Neural cell (in vitro differentiated cells): ENCODE results near the gene TMED8. TPM values are rescaled to one million over a fixed set of nuclear protein-coding genes. Genes with fewer than 3 reads are reported as not detected.
A peak's percentile ranks its signal among the peaks of the same experiment; 100 is the strongest.

Experiments
- H2AFZ ChIP-seq: fragments of 200-600, 300-800 bp; sonication (generic), shearing (Covaris generic); 2 replicates; pipeline ENCODE4 v1.6.0; 2014; ENCODE audit warnings: low read depth, mild to moderate bottlenecking, antibody characterized with exemption, low read length, moderate library complexity
- H3F3A ChIP-seq: fragments of 200-600 bp; shearing (Covaris generic); 2 replicates; pipeline ENCODE4 v1.6.1; 2016; ENCODE audit warnings: mild to moderate bottlenecking, moderate library complexity, mixed read lengths, antibody characterized with exemption, low read length; ENCODE audit not compliant: insufficient read depth, poor library complexity, severe bottlenecking
- H3K27ac ChIP-seq: fragments of 200-600, 300-800 bp; sonication (generic), shearing (Covaris generic); 2 replicates; pipeline ENCODE4 v1.5.1; 2014; ENCODE audit warnings: mild to moderate bottlenecking, low read length, moderate library complexity
- H3K27me3 ChIP-seq: fragments of 300-800, 200-600 bp; sonication (generic), shearing (Covaris generic); 2 replicates; pipeline ENCODE4 v1.6.0; 2014; ENCODE audit warnings: mild to moderate bottlenecking, low read depth, low read length, moderate library complexity; ENCODE audit not compliant: insufficient read depth
- H3K36me3 ChIP-seq: fragments of 300-800, 200-600 bp; sonication (generic), shearing (Covaris generic); 2 replicates; pipeline ENCODE4 v1.5.1; 2014; ENCODE audit warnings: mild to moderate bottlenecking, antibody characterized with exemption, low read length, moderate library complexity; ENCODE audit not compliant: insufficient read depth
- H3K4me2 ChIP-seq: fragments of 300-800, 200-600 bp; sonication (generic), shearing (Covaris generic); 2 replicates; pipeline ENCODE4 v1.6.0; 2014; ENCODE audit warnings: mild to moderate bottlenecking, low read length
- H3K4me3 ChIP-seq: fragments of 300-800, 200-600 bp; sonication (generic), shearing (Covaris generic); 2 replicates; pipeline ENCODE4 v1.5.1; 2014; ENCODE audit warnings: mild to moderate bottlenecking, low read length, moderate library complexity
- H3K79me2 ChIP-seq: fragments of 200-600 bp; shearing (Covaris generic); replicated peaks from 2 replicates; pipeline ENCODE4 v1.6.0; 2014; ENCODE audit warnings: mild to moderate bottlenecking, low read length, moderate library complexity; ENCODE audit not compliant: insufficient read depth
- H3K9ac ChIP-seq: fragments of 300-800, 200-600 bp; sonication (generic), shearing (Covaris generic); 2 replicates; pipeline ENCODE4 v1.6.1; 2016; ENCODE audit warnings: mild to moderate bottlenecking, low read length, mixed read lengths
- H3K9me2 ChIP-seq: fragments of 200-600 bp; shearing (Covaris generic); 2 replicates; pipeline ENCODE4 v1.6.1; 2016; ENCODE audit warnings: mild to moderate bottlenecking, low read length, mixed read lengths; ENCODE audit not compliant: insufficient read depth
- H3K9me3 ChIP-seq: fragments of 200-600, 300-800 bp; sonication (generic), shearing (Covaris generic); 2 replicates; pipeline ENCODE4 v1.6.1; 2016; ENCODE audit warnings: mild to moderate bottlenecking, mixed run types, low read length, moderate library complexity, mixed read lengths
- H4K20me1 ChIP-seq: fragments of 200-600 bp; shearing (Covaris generic); 2 replicates; pipeline ENCODE4 v1.6.1; 2016; ENCODE audit warnings: mild to moderate bottlenecking, mixed run types; ENCODE audit not compliant: insufficient read depth
- CTCF ChIP-seq: fragments of 450-650 bp; IDR thresholded peaks from 2 replicates; pipeline ENCODE4 v1.5.1; 2014; ENCODE audit warnings: antibody characterized with exemption, mild to moderate bottlenecking, moderate library complexity; ENCODE audit not compliant: poor library complexity, severe bottlenecking
- EP300 ChIP-seq: fragments of 450-650 bp; conservative IDR thresholded peaks from 2 replicates; pipeline ENCODE4 v1.6.1; 2014; ENCODE audit warnings: antibody characterized with exemption, mild to moderate bottlenecking, moderate library complexity; ENCODE audit not compliant: poor library complexity, severe bottlenecking
- EZH2 ChIP-seq: fragments of 200-600, 300-800 bp; shearing (Covaris generic), sonication (generic); IDR thresholded peaks from 2 replicates; pipeline ENCODE4 v1.6.1; 2014; ENCODE audit warnings: antibody characterized with exemption, low read length, borderline replicate concordance, mild to moderate bottlenecking; ENCODE audit not compliant: insufficient read depth, poor library complexity, severe bottlenecking
- MXI1 ChIP-seq: fragments of 450-650 bp; conservative IDR thresholded peaks from 2 replicates; pipeline ENCODE4 v1.6.1; 2014; ENCODE audit warnings: antibody characterized with exemption, mild to moderate bottlenecking; ENCODE audit not compliant: poor library complexity, severe bottlenecking
- POLR2AphosphoS5 ChIP-seq: IDR thresholded peaks from 2 replicates; pipeline ENCODE4 v1.6.1; 2012
- RAD21 ChIP-seq: fragments of 450-650 bp; conservative IDR thresholded peaks from 2 replicates; pipeline ENCODE4 v1.6.1; 2014; ENCODE audit warnings: antibody characterized with exemption, mild to moderate bottlenecking, moderate library complexity
- REST ChIP-seq: IDR thresholded peaks from 2 replicates; pipeline ENCODE4 v1.6.1; 2012; ENCODE audit warnings: borderline replicate concordance
- SMC3 ChIP-seq: fragments of 450-650 bp; conservative IDR thresholded peaks from 2 replicates; pipeline ENCODE4 v1.6.1; 2014; ENCODE audit warnings: antibody characterized with exemption, mild to moderate bottlenecking, moderate library complexity; ENCODE audit not compliant: poor library complexity
- TAF1 ChIP-seq: IDR thresholded peaks from 2 replicates; pipeline ENCODE4 v1.6.1; 2012; ENCODE audit warnings: low read depth
- polyA plus RNA-seq: library from polyadenylated mRNA; depleted of rRNA; stranded (reverse); fragments of >200 nt; gene quantifications from 2 replicates; pipeline ENCODE4 v1.2.3, GENCODE V29; 2014

Gene TMED8
- polyA plus RNA-seq, 1 donor from 2014 or later = 16.5 TPM

- no peaks in the 10 kb centered on the region for H4K20me1 ChIP-seq
- TF ChIP-seq REST = no peak
- TF ChIP-seq RAD21 = no peak
- no peak for TF ChIP-seq SMC3
- TF ChIP-seq CTCF = no peak
- TF ChIP-seq TAF1 = no peak
- no peak for TF ChIP-seq MXI1
- TF ChIP-seq EZH2 = no peak
- TF ChIP-seq POLR2AphosphoS5 = no peak
- TF ChIP-seq EP300 = no peak
- no peaks in the 10 kb centered on the region for H3K27me3 ChIP-seq
- peak overlapping the region; percentile 90 for H3K9ac ChIP-seq
- no peaks in the 10 kb centered on the region for H3K9me2 ChIP-seq
- peak overlapping the region; percentile 92 for H3K4me3 ChIP-seq
- H2AFZ ChIP-seq = no peak overlapping the region
- H3K79me2 ChIP-seq = peaks cover 12% of the 10 kb centered on the region
- peak overlapping the region; percentile 93 for H3K27ac ChIP-seq
- H3K36me3 ChIP-seq = no peaks in the 10 kb centered on the region
- H3K9me3 ChIP-seq = no peaks in the 10 kb centered on the region
- H3F3A ChIP-seq = no peaks in the 10 kb centered on the region
- H3K4me2 ChIP-seq = peak overlapping the region; percentile 58
Measured at GRCh38 chr14:77375164-77375950, 1.5 kb downstream of the TMED8 start.

GRCh38 chr14:77372304-77372841 is 4.5 kb downstream of the TMED8 start:
- Histone ChIP-seq H3K27ac (no peak overlapping the region), H3K9me2 (no peaks in the 10 kb centered on the region), H3K79me2 (peaks cover 18% of the 10 kb centered on the region), H4K20me1 (no peaks in the 10 kb centered on the region), H3K36me3 (no peaks in the 10 kb centered on the region), H3K4me2 (peak overlapping the region; percentile 12), H2AFZ (no peak overlapping the region), H3K9ac (no peak overlapping the region), H3K4me3 (peak overlapping the region; percentile 29), H3F3A (no peaks in the 10 kb centered on the region), H3K9me3 (no peaks in the 10 kb centered on the region), H3K27me3 (no peaks in the 10 kb centered on the region)
- TF ChIP-seq EP300 = no peak
